Measurements from ENCODE around the gene SYT15.
A peak's percentile ranks its signal among the peaks of the same experiment; 100 is the strongest.
"Not testable (repeated sequence)": the region's sequence is repeated elsewhere in the genome, so short reads cannot be mapped to it uniquely, and the experiment has no call there.

The SYT15 gene

DNA sequence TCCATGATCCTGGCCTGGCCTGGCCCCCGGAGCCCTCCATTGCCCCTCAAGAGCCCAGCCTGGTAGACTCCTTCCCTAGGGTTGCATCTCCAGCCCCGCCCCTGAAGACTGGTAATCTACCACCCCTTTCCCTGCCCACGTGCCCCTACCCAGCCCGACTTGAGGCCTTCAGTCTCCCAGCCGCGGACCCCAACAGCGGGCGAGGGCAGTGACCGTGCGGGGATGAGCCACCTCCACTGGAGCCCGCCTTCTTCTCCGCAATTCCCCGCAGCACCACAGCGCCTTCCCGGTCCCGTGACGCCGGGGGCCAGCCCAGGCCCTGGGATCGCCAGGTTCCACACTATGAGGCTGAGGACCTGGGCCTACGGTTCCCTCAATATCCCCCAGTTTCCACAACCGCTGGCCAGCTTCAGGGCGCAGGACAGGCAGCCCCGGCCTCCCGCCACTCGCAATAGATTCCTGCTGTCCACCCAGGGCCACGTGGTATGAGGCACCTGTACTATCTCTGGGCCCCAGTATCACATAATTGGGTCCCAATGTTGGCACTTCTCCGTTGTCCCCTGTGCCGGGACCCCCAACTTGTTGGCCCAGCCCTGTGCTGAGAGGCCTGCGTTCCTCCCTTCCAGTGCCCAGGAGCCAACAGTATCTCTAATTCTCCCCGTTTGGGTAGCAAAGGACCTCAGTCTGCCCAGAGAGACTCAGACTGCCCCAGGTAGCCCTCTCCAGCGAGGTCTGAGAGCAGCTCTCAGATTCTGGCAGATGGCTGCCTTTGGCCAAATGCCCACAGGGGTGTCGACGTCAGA, 21.4 kb upstream of the SYT15 start:
- no peak for DNase-seq

GRCh38 chr10:46558122-46558391, 20.9 kb upstream of the SYT15 start:
- DNase-seq: no peak

- DNase-seq: no peak
Observed at GRCh38 chr10:46558392-46559185, 20.3 kb upstream of the SYT15 start.

DNA sequence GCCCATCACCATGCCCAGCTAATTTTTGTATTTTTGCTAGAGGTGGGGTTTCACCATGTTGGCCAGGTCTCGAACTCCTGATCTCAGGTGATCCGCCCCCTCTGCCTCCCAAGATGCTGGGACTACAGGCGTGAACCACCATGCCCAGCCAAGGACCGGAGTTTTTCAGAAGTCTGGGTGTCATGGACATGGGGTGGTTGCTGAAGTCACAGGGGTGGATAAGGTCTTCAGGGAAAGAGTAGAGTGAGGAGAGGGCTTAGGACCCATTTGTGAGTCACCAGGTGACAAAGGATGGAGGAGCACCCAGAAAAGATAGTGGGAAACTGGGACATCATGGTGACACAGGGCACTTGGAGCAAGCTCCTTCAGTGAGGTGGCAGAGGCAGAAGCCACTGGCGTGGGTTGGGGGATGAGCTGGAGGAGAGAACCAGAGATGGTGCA, 19.7 kb upstream of the SYT15 start:
- no peak for DNase-seq

- no peak for DNase-seq
Observed at GRCh38 chr10:46560381-46560780, 18.5 kb upstream of the SYT15 start.

DNA sequence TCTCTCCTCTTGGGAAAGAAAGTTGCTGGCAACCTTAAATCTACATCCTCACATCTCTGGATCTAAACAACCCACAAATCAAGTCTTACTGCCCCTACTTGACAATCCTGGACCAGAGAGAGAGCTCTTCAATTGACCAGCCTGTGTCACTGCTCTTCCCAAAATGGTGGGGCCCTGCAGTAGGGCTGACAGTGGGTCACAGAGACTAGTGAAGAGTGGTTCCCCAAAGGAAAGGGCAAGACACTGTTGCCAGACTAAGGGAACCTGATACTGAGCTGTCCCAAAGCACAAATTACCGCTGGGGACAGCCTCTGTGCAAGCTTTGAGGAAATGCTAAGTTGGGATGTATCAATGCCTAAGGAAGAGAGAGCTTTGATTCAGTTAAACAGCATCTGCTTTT, 18.0 kb upstream of the SYT15 start:
- DNase-seq: no peak

DNA sequence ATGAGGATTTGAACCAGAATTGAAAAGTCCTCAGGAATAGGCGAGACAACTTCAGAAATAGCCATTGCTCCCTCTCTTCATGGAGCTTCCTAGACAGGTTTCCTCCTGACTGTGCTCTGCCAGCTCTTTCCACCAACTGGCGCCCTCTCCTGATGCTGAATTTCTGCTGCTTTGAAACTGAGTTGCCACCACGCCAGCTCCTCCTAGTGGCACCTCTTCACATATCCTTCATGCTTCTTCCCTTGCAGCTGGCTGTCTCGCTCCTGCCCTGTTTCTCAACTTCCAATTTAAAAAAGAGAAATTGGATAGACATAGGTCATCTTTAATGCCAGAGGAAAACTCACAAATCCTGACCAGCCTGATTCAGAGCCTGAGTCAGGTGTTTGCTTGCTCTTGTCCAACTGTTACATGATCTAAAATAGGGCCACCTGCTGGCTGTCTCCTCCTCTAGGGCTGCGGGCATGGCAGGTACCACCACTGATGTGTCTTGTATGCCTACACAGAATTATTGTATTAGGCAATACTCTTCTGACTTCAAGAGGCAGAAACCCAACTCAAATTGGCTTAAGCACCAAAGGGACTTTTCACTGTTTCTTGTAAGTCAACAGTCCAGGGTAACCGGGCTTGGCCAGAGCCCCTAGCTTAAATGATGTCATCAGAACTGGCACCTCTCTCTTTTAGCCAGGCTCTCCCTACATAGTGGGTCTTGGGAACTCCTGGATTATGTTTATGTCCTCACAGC, 13.2 kb upstream of the SYT15 start:
- peak; percentile 45 for DNase-seq

- not testable (repeated sequence) for DNase-seq
Observed at GRCh38 chr10:46567151-46567550, 11.8 kb upstream of the SYT15 start.

DNA sequence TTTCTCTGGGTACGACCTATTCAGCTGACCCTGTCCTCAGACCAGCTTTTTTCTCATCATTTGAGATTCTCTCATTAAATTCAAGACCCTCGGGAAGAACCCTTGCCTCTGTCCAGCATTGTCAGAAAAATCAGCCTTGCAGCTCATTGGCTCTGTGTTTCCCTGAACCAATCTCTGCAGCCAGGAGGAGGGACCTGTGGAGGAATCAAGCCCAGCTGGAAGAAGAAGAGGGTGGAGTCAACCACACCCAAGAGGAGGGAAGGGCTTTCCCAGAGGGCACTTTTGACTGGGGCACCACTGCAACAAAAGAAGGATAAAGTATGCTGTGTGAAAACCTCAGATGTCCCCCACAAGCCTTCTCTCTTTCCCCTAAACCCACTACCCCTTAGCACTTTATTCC, 8.3 kb upstream of the SYT15 start:
- not testable (repeated sequence) for DNase-seq

GRCh38 chr10:46572765-46573164, 6.2 kb upstream of the SYT15 start:
- DNase-seq: not testable (repeated sequence)

DNA sequence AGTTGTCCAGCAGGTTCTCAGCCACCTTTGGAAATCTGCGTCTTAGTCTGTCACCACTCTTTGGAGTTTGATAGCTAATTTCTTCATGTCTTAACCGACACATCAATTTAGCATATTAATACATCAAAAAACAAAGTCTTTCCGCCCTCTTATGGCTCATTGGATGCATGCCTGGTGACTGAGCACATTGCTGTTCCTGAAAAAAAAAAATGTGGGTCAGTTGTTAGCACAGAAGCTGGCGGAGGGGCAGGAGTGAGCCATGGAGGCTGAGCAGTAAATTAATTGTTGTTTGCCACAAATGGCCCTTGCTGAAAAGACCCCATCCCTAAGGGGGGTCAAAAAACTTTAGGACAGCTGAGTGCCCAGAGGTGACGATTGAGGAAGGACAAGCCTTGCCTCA, 5.6 kb upstream of the SYT15 start:
- DNase-seq: not testable (repeated sequence)

DNA sequence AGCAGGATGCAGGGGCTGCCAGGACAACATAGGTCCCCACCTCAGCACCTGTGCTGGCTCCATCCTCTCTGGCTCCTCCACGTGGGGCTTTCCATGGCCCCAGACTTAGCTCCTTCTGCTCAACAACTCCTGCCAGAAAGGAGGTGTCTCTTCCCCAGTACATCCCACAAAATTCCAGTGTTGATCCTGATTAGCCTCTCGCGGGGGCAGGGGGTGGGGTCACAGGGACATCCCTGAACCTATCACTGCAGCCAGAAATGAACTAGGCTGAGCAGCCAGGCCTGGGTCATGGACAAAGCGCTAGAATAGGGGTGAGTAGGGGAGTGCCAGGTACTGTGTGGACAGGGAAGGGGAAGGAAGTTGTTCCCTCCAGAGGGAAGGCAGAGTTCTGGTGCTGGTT, 5.0 kb upstream of the SYT15 start:
- DNase-seq: not testable (repeated sequence)

GRCh38 chr10:46577624-46578473, 1.1 kb upstream of the SYT15 start:
- not testable (repeated sequence) for DNase-seq

DNA sequence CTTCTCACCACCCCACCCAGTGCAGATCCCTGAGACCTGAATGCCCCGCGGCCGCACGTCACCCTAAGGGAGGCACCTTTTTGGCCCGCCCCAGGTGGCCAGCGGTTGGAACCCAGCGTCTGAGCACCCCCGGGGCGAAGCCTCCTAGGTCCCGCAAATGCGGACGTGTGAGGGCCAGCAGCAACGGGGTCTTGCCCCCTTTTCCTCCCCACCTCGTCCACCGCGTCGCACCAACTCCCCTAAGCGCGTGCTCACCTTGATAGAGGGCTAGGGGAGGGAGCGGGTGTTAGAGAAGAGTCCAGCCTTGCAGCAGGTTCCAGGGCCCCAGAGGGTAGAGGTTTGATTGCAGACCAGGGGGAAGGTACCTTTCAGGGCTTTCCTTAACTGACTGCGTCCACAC, 450 bp downstream of the SYT15 start:
- not testable (repeated sequence) for DNase-seq

DNA sequence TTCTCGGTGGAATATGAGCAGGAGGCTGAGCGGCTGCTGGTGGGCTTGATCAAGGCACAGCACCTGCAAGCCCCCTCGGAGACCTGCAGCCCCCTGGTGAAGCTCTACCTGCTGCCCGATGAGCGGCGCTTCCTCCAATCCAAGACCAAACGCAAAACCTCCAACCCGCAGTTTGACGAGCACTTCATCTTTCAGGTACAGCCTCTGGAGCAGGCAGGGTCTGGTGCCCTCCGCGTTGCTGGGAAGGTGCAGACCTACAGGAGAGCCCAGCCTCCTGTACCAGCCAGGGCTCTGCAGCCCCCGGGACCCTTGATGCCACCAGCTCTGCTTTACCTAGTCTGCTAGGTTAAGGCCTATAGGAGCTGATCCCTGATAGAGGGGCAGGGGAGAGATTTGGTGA, 3.1 kb downstream of the SYT15 start:
- DNase-seq: not testable (repeated sequence)

DNA sequence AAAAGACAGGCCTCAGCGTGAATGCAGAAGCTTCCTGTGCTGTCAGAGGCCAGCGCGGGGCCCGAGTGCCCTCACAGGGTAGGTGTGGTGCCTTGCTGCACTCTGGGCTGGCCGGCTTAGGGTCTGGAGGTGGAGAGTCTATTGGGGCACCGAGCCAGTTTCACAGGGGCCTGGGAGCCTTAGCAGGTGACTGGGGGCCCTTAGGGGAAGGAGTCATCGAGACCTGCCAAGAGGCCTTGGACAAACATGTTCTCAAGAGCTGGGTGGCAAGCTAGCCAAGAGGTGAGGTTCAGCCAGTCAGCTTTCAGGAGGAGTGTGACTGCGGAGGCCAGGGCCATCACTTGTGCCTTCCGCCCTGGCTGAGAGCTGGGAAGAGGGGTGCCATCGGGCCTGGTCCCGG, 3.6 kb downstream of the SYT15 start:
- DNase-seq: not testable (repeated sequence)

- not testable (repeated sequence) for DNase-seq
Observed at GRCh38 chr10:46584196-46584595, 5.3 kb downstream of the SYT15 start.

DNA sequence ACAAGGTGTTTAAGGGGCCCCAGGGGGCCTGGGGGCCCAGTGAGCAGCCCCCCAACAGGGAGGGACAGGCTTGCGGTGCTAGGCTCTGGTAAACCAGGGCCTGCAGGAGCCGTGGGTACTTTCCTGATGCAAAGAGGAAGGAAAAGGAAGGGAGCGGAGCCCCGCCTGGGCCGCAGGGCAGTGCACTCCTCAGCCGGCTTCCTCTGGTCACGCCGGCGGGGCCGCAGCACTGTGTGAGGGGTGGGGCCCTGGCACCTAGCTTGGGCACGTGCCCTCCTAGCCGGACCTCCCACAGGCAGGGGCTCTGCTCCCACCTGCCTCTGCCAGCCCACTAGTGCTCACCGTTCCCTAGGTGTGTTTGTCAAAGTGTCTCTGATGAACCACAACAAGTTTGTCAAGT, 6.3 kb downstream of the SYT15 start:
- not testable (repeated sequence) for DNase-seq

- not testable (repeated sequence) for DNase-seq
Observed at GRCh38 chr10:46587546-46587945, 8.6 kb downstream of the SYT15 start.

- not testable (repeated sequence) for DNase-seq
Observed at GRCh38 chr10:46588221-46588620, 9.3 kb downstream of the SYT15 start.

DNA sequence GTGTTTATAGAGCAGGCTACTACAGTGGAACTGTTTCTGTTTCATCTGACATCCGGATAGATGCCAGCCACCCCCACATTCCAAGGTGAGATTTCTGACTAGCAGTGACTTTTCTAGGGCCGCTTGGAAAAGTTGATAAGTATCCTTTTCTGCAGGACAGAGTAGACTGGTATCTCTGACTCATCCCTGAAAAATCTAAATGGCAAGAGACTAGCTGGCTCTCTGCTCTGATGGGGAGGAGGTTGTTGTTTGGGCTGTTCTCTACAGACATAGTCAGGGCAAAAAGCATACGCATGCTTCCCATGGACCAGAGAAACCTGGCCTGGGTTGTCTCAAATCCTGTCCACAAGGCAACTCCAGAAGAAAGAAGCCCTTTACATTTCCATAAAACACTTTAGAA, 10.7 kb downstream of the SYT15 start:
- DNase-seq: not testable (repeated sequence)

- DNase-seq: not testable (repeated sequence)
Observed at GRCh38 chr10:46591053-46591452, 12.1 kb downstream of the SYT15 start.

GRCh38 chr10:46593307-46593706, 14.4 kb downstream of the SYT15 start:
- DNase-seq: not testable (repeated sequence)

Data from activated T-cell treated with anti-CD3 and anti-CD28 coated beads, Interleukin-2, amount 50 U/mL, for 1 hour (primary cell).